HepG2 (cell line): ENCODE results near the gene RASD1. TPM values are rescaled to one million over a fixed set of nuclear protein-coding genes. Genes with fewer than 3 reads are reported as not detected.
A peak's percentile ranks its signal among the peaks of the same experiment; 100 is the strongest.

ENCODE experiments used
- ATAC-seq: fragments of 200-7000 bp; cut with Tn5 transposase; 3 replicates; pipeline ENCODE4 v1.9.1; 2020; ENCODE audit warnings: mild to moderate bottlenecking, moderate library complexity
- BruUV-seq: library from RNA; stranded (reverse); fragments of 400-500 nt; replicated peaks from 2 replicates; lab custom pipeline; 2021; lab: Mats Ljungman, UMichigan
- CTCF ChIA-PET: fragments of 300-600 bp; formaldehyde crosslinking; extraction: SDS; loops from one replicate; lab custom pipeline; 2021; ENCODE audit warnings: low total read pairs, inconsistent platforms, low intra/inter-chr PET ratio; lab: Yijun Ruan, JAX
- POLR2A ChIA-PET: fragments of 350-600 bp; sonication (Branson Sonifier 250); formaldehyde crosslinking; loops from one replicate; lab custom pipeline; 2020; ENCODE audit warnings: antibody characterized with exemption, inconsistent platforms; lab: Yijun Ruan, JAX
- DNase-seq: peaks from one replicate; pipeline ENCODE4 v3.0.0-alpha.2; 2015; ENCODE audit warnings: low spot score
- FAIRE-seq: peaks from 3 replicates; lab custom pipeline; 2011; peaks lifted over from hg19 to GRCh38; lab: Jason Lieb, UNC
- H2AFZ ChIP-seq: one replicate; pipeline ENCODE4 v1.6.1; 2011; ENCODE audit warnings: low read length, inconsistent platforms
- H3K27ac ChIP-seq: fragments of 300-600 bp; 3 replicates; pipeline ENCODE4 v1.8.0; 2011; ENCODE audit warnings: mixed run types, mild to moderate bottlenecking, mixed read lengths, low read length, inconsistent platforms; ENCODE audit not compliant: insufficient read depth; ENCODE audit errors: extremely low read length
- H3K27me3 ChIP-seq, 2 experiments: fragments of 200-600 bp in 1 of 2; 2 replicates in 1 of 2; 3 replicates in 1 of 2; pipeline versions ENCODE4 v1.6.0 to v1.8.0; 2011; ENCODE audit warnings: low read length in 2 of 2, mild to moderate bottlenecking in 2 of 2, moderate library complexity in 2 of 2, inconsistent platforms in 1 of 2; ENCODE audit not compliant: insufficient read depth in 2 of 2, control insufficient read depth in 1 of 2
- H3K36me3 ChIP-seq, 2 experiments: fragments of 200-600 bp in 1 of 2; replicated peaks in 1 of 2; 2 replicates in 1 of 2; 3 replicates in 1 of 2; pipeline versions ENCODE4 v1.5.1 to v1.8.0; 2011; ENCODE audit warnings: low read length in 2 of 2, inconsistent platforms in 1 of 2; ENCODE audit not compliant: insufficient read depth in 2 of 2, control insufficient read depth in 1 of 2
- H3K4me1 ChIP-seq: 2 replicates; pipeline ENCODE4 v1.5.1; 2012; ENCODE audit warnings: low read length, inconsistent platforms; ENCODE audit not compliant: insufficient read depth
- H3K4me2 ChIP-seq: 2 replicates; pipeline ENCODE4 v1.6.0; 2011; ENCODE audit warnings: low read depth, low read length, inconsistent platforms
- H3K4me3 ChIP-seq, 3 experiments: fragments of 200-600 bp in 1 of 3; sonication (generic), shearing (Covaris generic) in 1 of 3; replicated peaks in 1 of 3; 2 replicates each; pipeline ENCODE4 v1.5.1; 2011 to 2016; ENCODE audit warnings: low read length in 3 of 3, inconsistent platforms in 2 of 3, low read depth in 2 of 3, mild to moderate bottlenecking in 2 of 3, control low read depth in 1 of 3, mixed read lengths in 1 of 3; ENCODE audit not compliant: insufficient read depth in 1 of 3
- H3K79me2 ChIP-seq: one replicate; pipeline ENCODE4 v1.6.1; 2011; ENCODE audit warnings: low read length, inconsistent platforms; ENCODE audit not compliant: insufficient read depth
- H3K9ac ChIP-seq: 2 replicates; pipeline ENCODE4 v1.6.0; 2011; ENCODE audit warnings: mild to moderate bottlenecking, low read depth, low read length, inconsistent platforms; ENCODE audit not compliant: insufficient read depth
- H3K9me3 ChIP-seq: 2 replicates; pipeline ENCODE4 v1.5.1; 2012; ENCODE audit warnings: mild to moderate bottlenecking, low read length
- H4K20me1 ChIP-seq: 2 replicates; pipeline ENCODE4 v1.6.0; 2011; ENCODE audit warnings: inconsistent platforms, mild to moderate bottlenecking, low read length, moderate library complexity; ENCODE audit not compliant: insufficient read depth
- CEBPB ChIP-seq: IDR thresholded peaks from 2 replicates; pipeline ENCODE4 v1.6.1; 2011; ENCODE audit warnings: low read depth, low read length, improper control_type of control experiment, borderline replicate concordance
- PAX8 ChIP-seq: sonication (generic); formaldehyde crosslinking; IDR thresholded peaks from 2 replicates; pipeline ENCODE4 v1.8.0; 2022; ENCODE audit warnings: mild to moderate bottlenecking, missing genetic modification reagents, borderline replicate concordance
- SP4 ChIP-seq: sonication (generic); formaldehyde crosslinking; IDR thresholded peaks from 2 replicates; pipeline ENCODE4 v1.8.1; 2023; ENCODE audit warnings: mild to moderate bottlenecking, missing genetic modification reagents
- WGBS: methylation state at CpG from one replicate; pipeline ENCODE4 v1.1.6; 2017; ENCODE audit warnings: low lambda C conversion rate; 5-methylcytosine and 5-hydroxymethylcytosine counted together
- in situ Hi-C: cut with HindIII; loops from 2 replicates; pipeline ENCODE4 v1.10.0; 2017; ENCODE audit warnings: low pct_unique_long_range_greater_than_20kb; ENCODE audit not compliant: extremely low pct_ligation_motif_present
- intact Hi-C: fragments of 100-400 bp; cut with micrococcal nuclease; formaldehyde crosslinking; loops from one replicate; pipeline ENCODE4 v1.10.0; 2022; ENCODE audit not compliant: unreplicated experiment
- polyA plus RNA-seq, 8 experiments: library from polyadenylated mRNA; depleted of rRNA in 3 of 8; stranded (reverse) in 7 of 8; unstranded in 1 of 8; fragments of >200 nt; fragmentation: Illumina TruSeq in 4 of 8; extraction: Trizol in 4 of 8; gene quantifications; 2 replicates each; pipeline versions ENCODE4 v1.2.1 to v1.2.3, GENCODE V29; 2011 to 2016; ENCODE audit warnings: low read depth in 4 of 8, missing spikeins in 1 of 8, mixed read lengths in 1 of 8; ENCODE audit not compliant: insufficient read depth in 1 of 8
- total RNA-seq, 5 experiments: library from RNA; depleted of rRNA; stranded (reverse); fragments of >200 nt; fragmentation: Illumina TruSeq; extraction: Trizol; gene quantifications; 2 replicates each; pipeline ENCODE4 v1.2.3, GENCODE V29; 2016; ENCODE audit warnings: low read depth in 1 of 5

RASD1 gene
- total and polyA plus RNA-seq, 2 of the 13 experiments (the other 11 are each of a cell fraction or from before 2014, with no cell fraction given): 1.6 to 4.2 TPM

DNA sequence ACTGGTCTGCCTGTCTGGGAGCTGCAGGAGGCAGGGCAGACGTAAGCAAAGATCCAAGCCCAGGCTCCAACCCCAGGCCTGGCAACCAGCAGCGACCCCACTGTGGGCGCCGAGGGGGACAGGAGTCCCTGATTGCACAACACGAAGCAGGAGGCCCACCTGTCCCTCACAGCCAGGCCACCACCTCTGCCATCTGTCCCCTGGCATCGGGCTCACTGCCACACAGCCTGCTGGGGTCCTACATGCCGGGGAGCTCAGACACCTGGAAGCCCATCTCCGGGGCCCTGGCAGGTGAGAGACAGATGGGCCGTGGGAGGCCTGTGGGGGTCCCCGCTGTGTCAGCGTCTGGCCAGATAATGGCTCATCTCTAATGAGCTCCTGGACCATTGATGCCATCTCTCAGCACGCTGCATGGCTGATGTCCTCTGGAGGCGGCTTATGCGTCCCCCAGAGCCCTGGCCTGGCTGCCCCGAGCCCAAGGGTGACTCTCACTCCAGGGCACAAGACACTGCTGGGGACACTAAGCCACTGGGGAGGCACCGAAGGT is 11.3 kb upstream of the RASD1 start:
- Histone ChIP-seq H3K9me3 (no peaks in the 10 kb centered on the region), H3K9ac (no peak overlapping the region), H3K4me3 (no peak overlapping the region), H3K36me3 (no peaks in the 10 kb centered on the region), H3K27me3 (peaks cover 0 to 8% of the 10 kb centered on the region in 2 experiments; a peak in 1 of 5 replicates), H3K4me2 (no peak overlapping the region), H3K79me2 (no peaks in the 10 kb centered on the region), H3K4me1 (no peaks in the 10 kb centered on the region), H3K27ac (no peak overlapping the region), H2AFZ (no peak overlapping the region), H4K20me1 (no peaks in the 10 kb centered on the region)
- TF ChIP-seq CEBPB (0 out of 2 replicates have a peak, but pooled peaks have one; percentile 18), SP4 (no peak)
- ATAC-seq (no peak), FAIRE-seq (no peak), DNase-seq (no peak)
- intact Hi-C loops (no loop called here), in situ Hi-C loops (loop anchor here (5.0 to 10.0 kb wide), 2 partner anchors 60 to 137 kb away; no protein-coding TSS in a partner anchor)
- 84% methylated on average over 6 of the region's 16 CpGs for WGBS
- ChIA-PET POLR2A (interaction anchor here (0.7 kb wide), 1 partner anchor 65 kb away, joined by 4 read pairs; no protein-coding TSS in a partner anchor), CTCF (no interaction called here)
- BruUV-seq: no TSS peak

DNA sequence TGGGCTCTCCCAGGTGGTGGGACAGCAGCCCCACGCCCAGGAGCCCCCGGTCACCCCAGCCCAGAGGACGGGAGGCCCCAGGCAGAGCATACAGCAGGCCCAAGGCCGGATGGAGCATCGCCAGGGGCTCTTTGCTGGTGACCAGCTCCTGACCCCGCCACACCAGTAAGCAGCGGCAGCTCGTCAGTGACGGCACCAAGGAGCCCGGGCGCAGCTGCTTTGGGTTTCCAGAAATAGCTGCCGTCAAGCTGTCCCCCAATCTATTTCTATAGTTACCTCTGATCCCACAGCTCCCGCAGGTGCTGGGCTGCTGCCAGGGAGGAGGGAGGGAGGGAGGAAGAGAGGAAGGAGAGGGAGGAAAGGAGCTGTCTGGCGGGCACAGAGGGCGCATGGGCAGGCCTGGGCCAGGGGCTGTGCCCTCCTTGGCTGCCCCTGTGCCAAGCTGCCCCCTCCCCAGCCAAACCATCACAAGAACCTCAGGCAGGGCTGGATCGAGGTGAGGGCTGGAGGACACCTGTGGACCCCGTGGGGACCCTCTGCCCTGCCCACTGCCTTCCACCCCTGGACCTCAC is 10.8 kb upstream of the RASD1 start:
- FAIRE-seq (no peak), DNase-seq (no peak), ATAC-seq (no peak)
- Histone ChIP-seq H3K27me3 (peaks cover 0 to 12% of the 10 kb centered on the region in 2 experiments; a peak in 2 of 5 replicates), H3K4me2 (no peak overlapping the region), H3K4me1 (no peaks in the 10 kb centered on the region), H3K36me3 (no peaks in the 10 kb centered on the region), H3K27ac (no peak overlapping the region), H2AFZ (no peak overlapping the region), H3K79me2 (no peaks in the 10 kb centered on the region), H4K20me1 (no peaks in the 10 kb centered on the region), H3K9ac (no peak overlapping the region), H3K9me3 (no peaks in the 10 kb centered on the region), H3K4me3 (no peak overlapping the region)
- intact Hi-C loops (no loop called here), in situ Hi-C loops (loop anchor here (5.0 to 10.0 kb wide), 2 partner anchors 60 to 138 kb away; no protein-coding TSS in a partner anchor)
- TF ChIP-seq PAX8 (CRISPR knock-in tag): no peak
- ChIA-PET CTCF (no interaction called here), POLR2A (interaction anchor here (0.7 kb wide), 1 partner anchor 66 kb away, joined by 4 read pairs; no protein-coding TSS in a partner anchor)
- WGBS: 88% methylated on average over 15 of the region's 17 CpGs
- BruUV-seq: no TSS peak
